GM18870 (cell line): ENCODE data around the gene METTL25B.

Experiments
- ATAC-seq: cut with Tn5 transposase; IDR thresholded peaks from one replicate; pipeline ENCODE4 v1.9.1; 2021; ENCODE audit warnings: moderate library complexity; ENCODE audit not compliant: unreplicated experiment

METTL25B gene

GRCh38 chr1:156700736-156701531 is 27.3 kb upstream of the METTL25B start:
- ATAC-seq: no peak

GRCh38 chr1:156703336-156703735 is 24.9 kb upstream of the METTL25B start:
- ATAC-seq: no peak

GRCh38 chr1:156703741-156704140 is 24.5 kb upstream of the METTL25B start:
- ATAC-seq: no peak

GRCh38 chr1:156704166-156704711 is 24.0 kb upstream of the METTL25B start:
- ATAC-seq: no peak

GRCh38 chr1:156704930-156705320 is 23.3 kb upstream of the METTL25B start:
- ATAC-seq: no peak

GRCh38 chr1:156705321-156705917 is 22.9 kb upstream of the METTL25B start, which contains the start of gene CRABP2:
Gene CRABP2, minus strand, starts transcription at chr1:156705583. Its CDS starts 137 bp downstream, at chr1:156705446.
- ATAC-seq: no peak

- no peak for ATAC-seq
These were observed 22.2 kb upstream of the METTL25B start for GRCh38 chr1:156705918-156706656.

GRCh38 chr1:156706657-156707416 is 21.4 kb upstream of the METTL25B start:
- ATAC-seq: no peak

- ATAC-seq: no peak
These were observed 20.7 kb upstream of the METTL25B start for GRCh38 chr1:156707417-156708217.

GRCh38 chr1:156708218-156708661 is 20.0 kb upstream of the METTL25B start:
- no peak for ATAC-seq

GRCh38 chr1:156709031-156709430 is 19.2 kb upstream of the METTL25B start:
- ATAC-seq: no peak

GRCh38 chr1:156709757-156710489 is 18.3 kb upstream of the METTL25B start:
- ATAC-seq: no peak

- no peak for ATAC-seq
These were observed 17.1 kb upstream of the METTL25B start for GRCh38 chr1:156711011-156711817.

- ATAC-seq: no peak
These were observed 15.6 kb upstream of the METTL25B start for GRCh38 chr1:156712626-156713025.

- ATAC-seq: no peak
These were observed 13.4 kb upstream of the METTL25B start for GRCh38 chr1:156714830-156715229.

- ATAC-seq: no peak
These were observed 10.9 kb upstream of the METTL25B start for GRCh38 chr1:156717351-156717750.

- ATAC-seq: no peak
These were observed 7.1 kb upstream of the METTL25B start for GRCh38 chr1:156721131-156721530.

GRCh38 chr1:156721535-156721934 is 6.7 kb upstream of the METTL25B start:
- no peak for ATAC-seq
